Bronchial epithelial cell (primary cell): ENCODE results near the gene HLA-G. TPM values are rescaled to one million over a fixed set of nuclear protein-coding genes. Genes with fewer than 3 reads are reported as not detected.

Source experiments
- DNase-seq: peaks from one replicate; pipeline ENCODE4 v3.0.0-alpha.2; 2010; ENCODE audit warnings: low read depth
- FAIRE-seq: peaks from 2 replicates; lab custom pipeline; 2011; peaks lifted over from hg19 to GRCh38; lab: Jason Lieb, UNC
- H3K27me3 ChIP-seq: 2 replicates; pipeline ENCODE4 v1.5.1; 2011; ENCODE audit warnings: low read length; ENCODE audit not compliant: control insufficient read depth, insufficient read depth
- H3K36me3 ChIP-seq: 2 replicates; pipeline ENCODE4 v1.5.1; 2011; ENCODE audit warnings: low read length; ENCODE audit not compliant: control insufficient read depth, insufficient read depth
- H3K4me3 ChIP-seq: 2 replicates; pipeline ENCODE4 v1.5.1; 2011; ENCODE audit warnings: mild to moderate bottlenecking, low read depth, low read length, control low read depth
- CTCF ChIP-seq: IDR thresholded peaks from 2 replicates; pipeline ENCODE4 v1.5.1; 2011; ENCODE audit warnings: mild to moderate bottlenecking, moderate library complexity, low read length, control low read depth, inconsistent platforms; ENCODE audit not compliant: insufficient read depth, severe bottlenecking
- total RNA-seq: library from RNA; depleted of rRNA; stranded (reverse); fragments of >200 nt; gene quantifications from 2 replicates; pipeline ENCODE4 v1.2.1, GENCODE V29; 2014

The HLA-G gene
- total RNA-seq, 1 donor from 2014 or later = 13.2 TPM

GRCh38 chr6:29792123-29793035 lies 35.2 kb upstream of the HLA-G start:
- TF ChIP-seq CTCF = peak; percentile 75
- Histone ChIP-seq H3K36me3 (no peaks in the 10 kb centered on the region), H3K4me3 (peak overlapping the region; percentile 82), H3K27me3 (no peaks in the 10 kb centered on the region)
- FAIRE-seq (no peak), DNase-seq (no peak)

GRCh38 chr6:29793036-29793356 lies 34.6 kb upstream of the HLA-G start:
- H3K36me3 ChIP-seq = no peaks in the 10 kb centered on the region
- H3K27me3 ChIP-seq = no peaks in the 10 kb centered on the region
- DNase-seq (no peak), FAIRE-seq (no peak)
- no peak for TF ChIP-seq CTCF
- H3K4me3 ChIP-seq = peak overlapping the region; percentile 82

- DNase-seq = no peak
- Histone ChIP-seq H3K27me3 (no peaks in the 10 kb centered on the region), H3K4me3 (no peak overlapping the region), H3K36me3 (no peaks in the 10 kb centered on the region)
- peak; percentile 18 for FAIRE-seq
- TF ChIP-seq CTCF = no peak
These were observed 33.8 kb upstream of the HLA-G start for GRCh38 chr6:29793796-29794195.

- TF ChIP-seq CTCF = no peak
- Histone ChIP-seq H3K36me3 (no peaks in the 10 kb centered on the region), H3K27me3 (no peaks in the 10 kb centered on the region), H3K4me3 (no peak overlapping the region)
- DNase-seq = no peak
- FAIRE-seq = no peak
These were observed 31.6 kb upstream of the HLA-G start for GRCh38 chr6:29796026-29796425.

GRCh38 chr6:29797135-29797534 lies 30.5 kb upstream of the HLA-G start:
- Histone ChIP-seq H3K4me3 (no peak overlapping the region), H3K36me3 (no peaks in the 10 kb centered on the region), H3K27me3 (no peaks in the 10 kb centered on the region)
- FAIRE-seq (no peak), DNase-seq (peak; percentile 97)
- TF ChIP-seq CTCF = no peak
